ENCODE data around the gene MPLKIP. TPM values are rescaled to one million over a fixed set of nuclear protein-coding genes. Genes with fewer than 3 reads are reported as not detected.

The MPLKIP gene
- polyA plus RNA-seq, 1 of the 3 experiments (the other 2 are of a cell fraction), result 48.4 TPM

GRCh38 chr7:40167291-40167690, 32.9 kb upstream of the MPLKIP start:
- Histone ChIP-seq H3K9me2 (no peaks in the 10 kb centered on the region), H3K27ac (ENCODE audit: low read depth in 2 of 2, low read length in 1 of 2) (no peak overlapping the region), H3K36me3 (replicated peaks in 1 of 2; ENCODE audit: control insufficient read depth in 1 of 2, insufficient read depth in 2 of 2, low read length in 1 of 2) (no peaks in the 10 kb centered on the region), H2AFZ (ENCODE audit: low read depth) (no peak overlapping the region), H3K9me3 (no peaks in the 10 kb centered on the region), H3K4me3 (ENCODE audit: low read depth in 2 of 2, low read length in 1 of 2) (no peak overlapping the region), H3K9ac (no peak overlapping the region), H3F3A (replicated peaks; ENCODE audit: insufficient read depth) (no peaks in the 10 kb centered on the region), H3K4me1 (ENCODE audit: control insufficient read depth in 1 of 2, insufficient read depth in 2 of 2, low read depth in 1 of 2, low read length in 1 of 2) (peaks cover 0 to 3% of the 10 kb centered on the region in 2 experiments; a peak in 1 of 4 replicates), H3K79me2 (ENCODE audit: insufficient read depth) (no peaks in the 10 kb centered on the region), H3K4me2 (no peak overlapping the region), H3K27me3 (ENCODE audit: insufficient read depth) (no peaks in the 10 kb centered on the region), H4K20me1 (ENCODE audit: insufficient read depth) (no peaks in the 10 kb centered on the region)
- no peak for TF ChIP-seq EP300 (IDR thresholded peaks at IDR 0.05; ENCODE audit: borderline replicate concordance in 1 of 2, low read depth in 1 of 2, low read length in 1 of 2)
- TF ChIP-seq, protein P1, sequence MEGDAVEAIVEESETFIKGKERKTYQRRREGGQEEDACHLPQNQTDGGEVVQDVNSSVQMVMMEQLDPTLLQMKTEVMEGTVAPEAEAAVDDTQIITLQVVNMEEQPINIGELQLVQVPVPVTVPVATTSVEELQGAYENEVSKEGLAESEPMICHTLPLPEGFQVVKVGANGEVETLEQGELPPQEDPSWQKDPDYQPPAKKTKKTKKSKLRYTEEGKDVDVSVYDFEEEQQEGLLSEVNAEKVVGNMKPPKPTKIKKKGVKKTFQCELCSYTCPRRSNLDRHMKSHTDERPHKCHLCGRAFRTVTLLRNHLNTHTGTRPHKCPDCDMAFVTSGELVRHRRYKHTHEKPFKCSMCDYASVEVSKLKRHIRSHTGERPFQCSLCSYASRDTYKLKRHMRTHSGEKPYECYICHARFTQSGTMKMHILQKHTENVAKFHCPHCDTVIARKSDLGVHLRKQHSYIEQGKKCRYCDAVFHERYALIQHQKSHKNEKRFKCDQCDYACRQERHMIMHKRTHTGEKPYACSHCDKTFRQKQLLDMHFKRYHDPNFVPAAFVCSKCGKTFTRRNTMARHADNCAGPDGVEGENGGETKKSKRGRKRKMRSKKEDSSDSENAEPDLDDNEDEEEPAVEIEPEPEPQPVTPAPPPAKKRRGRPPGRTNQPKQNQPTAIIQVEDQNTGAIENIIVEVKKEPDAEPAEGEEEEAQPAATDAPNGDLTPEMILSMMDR (IDR thresholded peaks at IDR 0.05), result no peak
- no peak for TF ChIP-seq SIN3A (IDR thresholded peaks at IDR 0.05; ENCODE audit: borderline replicate concordance, low read depth, low read length)
- TF ChIP-seq, protein P2, sequence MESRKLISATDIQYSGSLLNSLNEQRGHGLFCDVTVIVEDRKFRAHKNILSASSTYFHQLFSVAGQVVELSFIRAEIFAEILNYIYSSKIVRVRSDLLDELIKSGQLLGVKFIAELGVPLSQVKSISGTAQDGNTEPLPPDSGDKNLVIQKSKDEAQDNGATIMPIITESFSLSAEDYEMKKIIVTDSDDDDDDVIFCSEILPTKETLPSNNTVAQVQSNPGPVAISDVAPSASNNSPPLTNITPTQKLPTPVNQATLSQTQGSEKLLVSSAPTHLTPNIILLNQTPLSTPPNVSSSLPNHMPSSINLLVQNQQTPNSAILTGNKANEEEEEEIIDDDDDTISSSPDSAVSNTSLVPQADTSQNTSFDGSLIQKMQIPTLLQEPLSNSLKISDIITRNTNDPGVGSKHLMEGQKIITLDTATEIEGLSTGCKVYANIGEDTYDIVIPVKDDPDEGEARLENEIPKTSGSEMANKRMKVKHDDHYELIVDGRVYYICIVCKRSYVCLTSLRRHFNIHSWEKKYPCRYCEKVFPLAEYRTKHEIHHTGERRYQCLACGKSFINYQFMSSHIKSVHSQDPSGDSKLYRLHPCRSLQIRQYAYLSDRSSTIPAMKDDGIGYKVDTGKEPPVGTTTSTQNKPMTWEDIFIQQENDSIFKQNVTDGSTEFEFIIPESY (IDR thresholded peaks at IDR 0.05; ENCODE audit: borderline replicate concordance, low read depth), result no peak
- no peak for TF ChIP-seq RAD21 (IDR thresholded peaks at IDR 0.05; ENCODE audit: low read length)
- TF ChIP-seq, protein P3, sequence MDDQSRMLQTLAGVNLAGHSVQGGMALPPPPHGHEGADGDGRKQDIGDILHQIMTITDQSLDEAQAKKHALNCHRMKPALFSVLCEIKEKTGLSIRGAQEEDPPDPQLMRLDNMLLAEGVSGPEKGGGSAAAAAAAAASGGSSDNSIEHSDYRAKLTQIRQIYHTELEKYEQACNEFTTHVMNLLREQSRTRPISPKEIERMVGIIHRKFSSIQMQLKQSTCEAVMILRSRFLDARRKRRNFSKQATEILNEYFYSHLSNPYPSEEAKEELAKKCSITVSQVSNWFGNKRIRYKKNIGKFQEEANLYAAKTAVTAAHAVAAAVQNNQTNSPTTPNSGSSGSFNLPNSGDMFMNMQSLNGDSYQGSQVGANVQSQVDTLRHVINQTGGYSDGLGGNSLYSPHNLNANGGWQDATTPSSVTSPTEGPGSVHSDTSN (IDR thresholded peaks at IDR 0.05), result no peak
- TF ChIP-seq JUND (IDR thresholded peaks at IDR 0.05), result no peak
- TF ChIP-seq, protein P4, sequence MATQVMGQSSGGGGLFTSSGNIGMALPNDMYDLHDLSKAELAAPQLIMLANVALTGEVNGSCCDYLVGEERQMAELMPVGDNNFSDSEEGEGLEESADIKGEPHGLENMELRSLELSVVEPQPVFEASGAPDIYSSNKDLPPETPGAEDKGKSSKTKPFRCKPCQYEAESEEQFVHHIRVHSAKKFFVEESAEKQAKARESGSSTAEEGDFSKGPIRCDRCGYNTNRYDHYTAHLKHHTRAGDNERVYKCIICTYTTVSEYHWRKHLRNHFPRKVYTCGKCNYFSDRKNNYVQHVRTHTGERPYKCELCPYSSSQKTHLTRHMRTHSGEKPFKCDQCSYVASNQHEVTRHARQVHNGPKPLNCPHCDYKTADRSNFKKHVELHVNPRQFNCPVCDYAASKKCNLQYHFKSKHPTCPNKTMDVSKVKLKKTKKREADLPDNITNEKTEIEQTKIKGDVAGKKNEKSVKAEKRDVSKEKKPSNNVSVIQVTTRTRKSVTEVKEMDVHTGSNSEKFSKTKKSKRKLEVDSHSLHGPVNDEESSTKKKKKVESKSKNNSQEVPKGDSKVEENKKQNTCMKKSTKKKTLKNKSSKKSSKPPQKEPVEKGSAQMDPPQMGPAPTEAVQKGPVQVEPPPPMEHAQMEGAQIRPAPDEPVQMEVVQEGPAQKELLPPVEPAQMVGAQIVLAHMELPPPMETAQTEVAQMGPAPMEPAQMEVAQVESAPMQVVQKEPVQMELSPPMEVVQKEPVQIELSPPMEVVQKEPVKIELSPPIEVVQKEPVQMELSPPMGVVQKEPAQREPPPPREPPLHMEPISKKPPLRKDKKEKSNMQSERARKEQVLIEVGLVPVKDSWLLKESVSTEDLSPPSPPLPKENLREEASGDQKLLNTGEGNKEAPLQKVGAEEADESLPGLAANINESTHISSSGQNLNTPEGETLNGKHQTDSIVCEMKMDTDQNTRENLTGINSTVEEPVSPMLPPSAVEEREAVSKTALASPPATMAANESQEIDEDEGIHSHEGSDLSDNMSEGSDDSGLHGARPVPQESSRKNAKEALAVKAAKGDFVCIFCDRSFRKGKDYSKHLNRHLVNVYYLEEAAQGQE (IDR thresholded peaks at IDR 0.05; ENCODE audit: low read depth, low read length), result no peak
- no peak for TF ChIP-seq GABPA (IDR thresholded peaks at IDR 0.05; ENCODE audit: low read depth)
- TF ChIP-seq NRF1 (IDR thresholded peaks at IDR 0.05; ENCODE audit: low read depth, low read length), result no peak
- TF ChIP-seq ELF1 (IDR thresholded peaks at IDR 0.05), result no peak
- TF ChIP-seq RFX5 (IDR thresholded peaks at IDR 0.05; ENCODE audit: low read length), result no peak
- DNase-seq, result no peak
- WGBS (ENCODE audit: low lambda C conversion rate), result 88% methylated on average over 3 of the region's 3 CpGs
- CTCF ChIA-PET, result interaction anchor here (0.7 to 4.8 kb wide), 4 partner anchors 10 to 271 kb away, joined by 3 to 25 read pairs (median 3); partner anchors contain the start of genes MPLKIP and SUGCT
- POLR2A ChIA-PET, result no interaction called here
